Suprapubic skin (tissue), 4 donors: ENCODE measurements around the gene JPH3. TPM values are rescaled to one million over a fixed set of nuclear protein-coding genes. Genes with fewer than 3 reads are reported as not detected.

Source experiments
- DNase-seq, 2 donors: peaks; one replicate each; pipeline ENCODE4 v3.0.0-alpha.2; 2019; ENCODE audit warnings: low spot score in 2 of 2
- H3K27ac ChIP-seq: fragments of 200-600 bp; sonication (generic); one replicate; pipeline ENCODE4 v1.5.1; 2019
- H3K27me3 ChIP-seq: fragments of 200-600 bp; sonication (generic); one replicate; pipeline ENCODE4 v1.5.1; 2019
- H3K36me3 ChIP-seq: fragments of 200-600 bp; sonication (generic); one replicate; pipeline ENCODE4 v1.5.1; 2019
- H3K4me1 ChIP-seq: fragments of 200-600 bp; sonication (generic); one replicate; pipeline ENCODE4 v1.5.1; 2019
- H3K4me3 ChIP-seq: fragments of 200-600 bp; sonication (generic); one replicate; pipeline ENCODE4 v1.5.1; 2019; ENCODE audit warnings: mild to moderate bottlenecking
- H3K9me3 ChIP-seq: fragments of 200-600 bp; sonication (generic); one replicate; pipeline ENCODE4 v1.5.1; 2019
- CTCF ChIP-seq, 2 donors: fragments of 200-600 bp in 1 of 2; fragments of 450-650 bp in 1 of 2; sonication (generic) in 1 of 2; IDR thresholded peaks; one replicate each; pipeline ENCODE4 v1.5.1; 2016 to 2019; ENCODE audit warnings: antibody characterized with exemption in 2 of 2, mild to moderate bottlenecking in 1 of 2, moderate library complexity in 1 of 2
- EP300 ChIP-seq: sonication (generic); formaldehyde crosslinking; IDR thresholded peaks from one replicate; pipeline ENCODE4 v1.6.1; 2017; ENCODE audit warnings: antibody characterized with exemption
- POLR2A ChIP-seq, 2 donors: fragments of 450-650 bp; IDR thresholded peaks; one replicate each; pipeline ENCODE4 v1.6.1; 2017; ENCODE audit warnings: antibody characterized with exemption in 2 of 2, mild to moderate bottlenecking in 2 of 2, moderate library complexity in 2 of 2
- POLR2AphosphoS5 ChIP-seq, 3 donors: sonication (generic); formaldehyde crosslinking; IDR thresholded peaks; one replicate each; pipeline ENCODE4 v1.6.1; 2017; ENCODE audit warnings: antibody characterized with exemption in 3 of 3
- WGBS: methylation state at CpG from one replicate; pipeline ENCODE4 v1.1.5; 2018; 5-methylcytosine and 5-hydroxymethylcytosine counted together
- total RNA-seq, 4 donors: library from RNA; depleted of rRNA; stranded (reverse); fragments of >200 nt; gene quantifications; one replicate each; pipeline ENCODE4 v1.1.0, GENCODE V29; 2016

The JPH3 gene
- total RNA-seq, 4 donors from 2014 or later, result not detected

- no peaks in the 10 kb centered on the region for H3K4me1 ChIP-seq
- no peak for DNase-seq
- TF ChIP-seq CTCF (IDR thresholded peaks at IDR 0.05) (no peak), EP300 (no peak), POLR2AphosphoS5 (IDR thresholded peaks at IDR 0.05) (no peak), POLR2A (IDR thresholded peaks at IDR 0.05) (no peak)
- no peaks in the 10 kb centered on the region for H3K36me3 ChIP-seq
- H3K27ac ChIP-seq, result no peak overlapping the region
- 80% methylated on average over 13 of the region's 13 CpGs for WGBS
- H3K27me3 ChIP-seq, result peaks cover 48% of the 10 kb centered on the region
- H3K9me3 ChIP-seq, result no peaks in the 10 kb centered on the region
- H3K4me3 ChIP-seq, result no peak overlapping the region
Measured at GRCh38 chr16:87685766-87686165, 83.5 kb downstream of the JPH3 start.

GRCh38 chr16:87686697-87687096 lies 84.4 kb downstream of the JPH3 start:
- TF ChIP-seq POLR2A (IDR thresholded peaks at IDR 0.05) (no peak), CTCF (IDR thresholded peaks at IDR 0.05) (no peak), EP300 (no peak), POLR2AphosphoS5 (IDR thresholded peaks at IDR 0.05) (no peak)
- Histone ChIP-seq H3K27ac (no peak overlapping the region), H3K27me3 (peaks cover 45% of the 10 kb centered on the region), H3K4me1 (no peaks in the 10 kb centered on the region), H3K4me3 (no peak overlapping the region), H3K36me3 (no peaks in the 10 kb centered on the region), H3K9me3 (no peaks in the 10 kb centered on the region)
- no peak for DNase-seq
- 71% methylated on average over 6 of the region's 13 CpGs for WGBS

GRCh38 chr16:87687126-87687910 lies 85.0 kb downstream of the JPH3 start:
- Histone ChIP-seq H3K9me3 (no peaks in the 10 kb centered on the region), H3K4me3 (no peak overlapping the region), H3K27me3 (peaks cover 42% of the 10 kb centered on the region), H3K27ac (no peak overlapping the region), H3K4me1 (no peaks in the 10 kb centered on the region), H3K36me3 (no peaks in the 10 kb centered on the region)
- no peak for DNase-seq
- TF ChIP-seq POLR2AphosphoS5 (IDR thresholded peaks at IDR 0.05) (no peak), EP300 (no peak), POLR2A (IDR thresholded peaks at IDR 0.05) (no peak), CTCF (IDR thresholded peaks at IDR 0.05) (no peak)
- WGBS, result 63% methylated on average over 13 of the region's 31 CpGs

GRCh38 chr16:87687998-87688529 lies 85.8 kb downstream of the JPH3 start:
- WGBS, result 87% methylated on average over 13 of the region's 14 CpGs
- DNase-seq, result no peak
- Histone ChIP-seq H3K4me1 (no peaks in the 10 kb centered on the region), H3K4me3 (no peak overlapping the region), H3K27ac (no peak overlapping the region), H3K36me3 (no peaks in the 10 kb centered on the region), H3K9me3 (no peaks in the 10 kb centered on the region), H3K27me3 (peaks cover 36% of the 10 kb centered on the region)
- TF ChIP-seq POLR2A (IDR thresholded peaks at IDR 0.05), result no peak
- no peak for TF ChIP-seq POLR2AphosphoS5 (IDR thresholded peaks at IDR 0.05)
- no peak for TF ChIP-seq EP300
- TF ChIP-seq CTCF (IDR thresholded peaks at IDR 0.05), result no peak
